Caco-2 (cell line): Measurements from ENCODE around the gene SH3D19. TPM values are rescaled to one million over a fixed set of nuclear protein-coding genes. Genes with fewer than 3 reads are reported as not detected.
A peak's percentile ranks its signal among the peaks of the same experiment; 100 is the strongest.

Experiments used
- BruUV-seq: library from RNA; stranded (reverse); fragments of 400-500 nt; replicated peaks from 2 replicates; lab custom pipeline; 2021; lab: Mats Ljungman, UMichigan
- CTCF ChIA-PET: fragments of 300-600 bp; sonication (Branson Sonifier 250); formaldehyde crosslinking; loops from one replicate; lab custom pipeline; 2022; ENCODE audit warnings: antibody characterized with exemption; lab: Charles Lee
- POLR2A ChIA-PET: fragments of 300-600 bp; sonication (Branson Sonifier 250); formaldehyde crosslinking; loops from one replicate; lab custom pipeline; 2022; ENCODE audit warnings: antibody characterized with exemption; lab: Charles Lee
- DNase-seq, 2 experiments: peaks; one replicate each; pipeline versions ENCODE4 v3.0.0 to v3.0.0-alpha.2; 2020 to 2022
- H3K27me3 ChIP-seq: replicated peaks from 2 replicates; pipeline ENCODE4 v1.6.0; 2011; ENCODE audit warnings: low read length; ENCODE audit not compliant: control insufficient read depth, insufficient read depth
- H3K36me3 ChIP-seq: 2 replicates; pipeline ENCODE4 v1.5.1; 2011; ENCODE audit warnings: low read length; ENCODE audit not compliant: control insufficient read depth, insufficient read depth
- H3K4me1 ChIP-seq: fragments of 250-450 bp; sonication (Bioruptor Pico); 2 replicates; pipeline ENCODE4 v1.5.1; 2020; ENCODE audit warnings: mild to moderate bottlenecking
- H3K4me3 ChIP-seq: 2 replicates; pipeline ENCODE4 v1.5.1; 2011; ENCODE audit warnings: low read depth, mild to moderate bottlenecking, control low read depth, low read length
- H3K9me3 ChIP-seq: fragments of 250-450 bp; sonication (Bioruptor Pico); 2 replicates; pipeline ENCODE4 v1.5.1; 2020; ENCODE audit warnings: mild to moderate bottlenecking, moderate library complexity
- H3K27ac Mint-ChIP-seq: one replicate; pipeline ENCODE4 v1.8.0; 2022; ENCODE audit warnings: mixed read lengths; ENCODE audit not compliant: unreplicated experiment
- H3K27me3 Mint-ChIP-seq: one replicate; pipeline ENCODE4 v1.8.0; 2022; ENCODE audit warnings: mixed read lengths; ENCODE audit not compliant: insufficient read depth, unreplicated experiment
- H3K36me3 Mint-ChIP-seq: one replicate; pipeline ENCODE4 v1.8.0; 2022; ENCODE audit warnings: mild to moderate bottlenecking, mixed read lengths; ENCODE audit not compliant: insufficient read depth, unreplicated experiment
- H3K4me1 Mint-ChIP-seq: one replicate; pipeline ENCODE4 v1.8.0; 2022; ENCODE audit warnings: low read depth, mixed read lengths; ENCODE audit not compliant: unreplicated experiment
- H3K4me3 Mint-ChIP-seq: one replicate; pipeline ENCODE4 v1.8.0; 2022; ENCODE audit warnings: mild to moderate bottlenecking, moderate library complexity, mixed read lengths; ENCODE audit not compliant: unreplicated experiment
- H3K9me3 Mint-ChIP-seq: one replicate; pipeline ENCODE4 v1.8.0; 2022; ENCODE audit warnings: mixed read lengths; ENCODE audit not compliant: unreplicated experiment
- intact Hi-C: fragments of 100-400 bp; cut with micrococcal nuclease; formaldehyde crosslinking; loops from one replicate; pipeline ENCODE4 v1.10.0; 2022; ENCODE audit not compliant: unreplicated experiment
- total RNA-seq: library from RNA; stranded (reverse); gene quantifications from 2 replicates; pipeline ENCODE4 v1.2.3, GENCODE V29; 2022
- TF ChIP-seq, protein P1 (sequence below), 2 experiments: fragments of 200-600 bp in 1 of 2; IDR thresholded peaks; 1 replicate in 1 of 2; 2 replicates in 1 of 2; pipeline versions ENCODE4 v1.5.1 to v1.8.0; 2011 to 2022; ENCODE audit warnings: antibody characterized with exemption in 1 of 2, control low read depth in 1 of 2, inconsistent platforms in 1 of 2, low read depth in 1 of 2, low read length in 1 of 2, mild to moderate bottlenecking in 1 of 2, moderate library complexity in 1 of 2; ENCODE audit not compliant: insufficient read depth in 1 of 2, severe bottlenecking in 1 of 2, unreplicated experiment in 1 of 2

SH3D19 gene
- total RNA-seq, 1 experiment from 2014 or later: 57.8 TPM

DNA sequence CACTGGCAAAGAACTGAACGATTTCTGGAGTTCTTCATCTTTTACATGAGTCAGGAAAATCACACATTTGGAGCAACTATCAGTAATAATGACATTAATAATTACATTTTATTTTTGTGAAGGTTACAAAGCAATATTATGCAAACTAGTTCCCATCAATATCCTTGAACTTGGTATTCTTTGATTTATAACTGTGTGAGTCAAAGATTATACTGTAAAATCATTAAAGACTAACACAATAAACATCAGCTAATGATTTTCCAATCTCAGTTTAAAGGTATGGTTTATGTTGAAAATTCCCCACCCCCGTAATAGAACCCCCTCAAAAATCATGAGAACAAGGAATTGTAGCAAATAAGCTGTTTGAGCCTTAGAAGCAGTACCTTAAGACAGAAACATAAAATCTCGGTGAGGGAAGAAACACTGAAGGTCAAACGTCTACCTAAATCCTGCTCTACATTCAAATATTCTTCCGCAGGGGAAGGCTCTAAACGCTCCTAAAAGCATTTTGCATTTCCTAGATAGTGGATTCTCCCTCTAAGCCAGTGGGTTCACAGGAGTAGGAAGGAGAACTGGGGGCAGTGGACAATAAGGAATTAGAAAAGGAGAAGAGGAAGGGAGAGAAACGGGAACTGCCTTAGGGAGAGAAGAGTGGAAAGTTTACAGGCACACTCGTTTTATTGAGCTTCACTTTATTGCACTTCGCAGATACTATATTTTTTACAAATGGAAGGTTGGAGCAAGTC lies 22.3 kb upstream of the SH3D19 start:
- CTCF ChIA-PET: no interaction called here
- no TSS peak for BruUV-seq
- Mint-ChIP-seq H3K27ac (no peak overlapping the region), H3K4me3 (no peak overlapping the region), H3K27me3 (no peaks in the 10 kb centered on the region), H3K36me3 (peaks cover 5% of the 10 kb centered on the region), H3K4me1 (peaks cover 4% of the 10 kb centered on the region), H3K9me3 (no peaks in the 10 kb centered on the region)
- intact Hi-C loops: no loop called here
- POLR2A ChIA-PET: no interaction called here
- Histone ChIP-seq H3K27me3 (no peaks in the 10 kb centered on the region), H3K36me3 (no peaks in the 10 kb centered on the region), H3K9me3 (no peaks in the 10 kb centered on the region), H3K4me3 (no peak overlapping the region), H3K4me1 (peaks cover 3% of the 10 kb centered on the region; the same call in 1 of the 2 replicates)
- no peak for DNase-seq
- TF ChIP-seq, protein P1, sequence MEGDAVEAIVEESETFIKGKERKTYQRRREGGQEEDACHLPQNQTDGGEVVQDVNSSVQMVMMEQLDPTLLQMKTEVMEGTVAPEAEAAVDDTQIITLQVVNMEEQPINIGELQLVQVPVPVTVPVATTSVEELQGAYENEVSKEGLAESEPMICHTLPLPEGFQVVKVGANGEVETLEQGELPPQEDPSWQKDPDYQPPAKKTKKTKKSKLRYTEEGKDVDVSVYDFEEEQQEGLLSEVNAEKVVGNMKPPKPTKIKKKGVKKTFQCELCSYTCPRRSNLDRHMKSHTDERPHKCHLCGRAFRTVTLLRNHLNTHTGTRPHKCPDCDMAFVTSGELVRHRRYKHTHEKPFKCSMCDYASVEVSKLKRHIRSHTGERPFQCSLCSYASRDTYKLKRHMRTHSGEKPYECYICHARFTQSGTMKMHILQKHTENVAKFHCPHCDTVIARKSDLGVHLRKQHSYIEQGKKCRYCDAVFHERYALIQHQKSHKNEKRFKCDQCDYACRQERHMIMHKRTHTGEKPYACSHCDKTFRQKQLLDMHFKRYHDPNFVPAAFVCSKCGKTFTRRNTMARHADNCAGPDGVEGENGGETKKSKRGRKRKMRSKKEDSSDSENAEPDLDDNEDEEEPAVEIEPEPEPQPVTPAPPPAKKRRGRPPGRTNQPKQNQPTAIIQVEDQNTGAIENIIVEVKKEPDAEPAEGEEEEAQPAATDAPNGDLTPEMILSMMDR (IDR thresholded peaks at IDR 0.05; ENCODE audit: insufficient read depth in 1 of 2, low read depth in 1 of 2, low read length in 1 of 2, severe bottlenecking in 1 of 2, unreplicated experiment in 1 of 2): no peak

DNA sequence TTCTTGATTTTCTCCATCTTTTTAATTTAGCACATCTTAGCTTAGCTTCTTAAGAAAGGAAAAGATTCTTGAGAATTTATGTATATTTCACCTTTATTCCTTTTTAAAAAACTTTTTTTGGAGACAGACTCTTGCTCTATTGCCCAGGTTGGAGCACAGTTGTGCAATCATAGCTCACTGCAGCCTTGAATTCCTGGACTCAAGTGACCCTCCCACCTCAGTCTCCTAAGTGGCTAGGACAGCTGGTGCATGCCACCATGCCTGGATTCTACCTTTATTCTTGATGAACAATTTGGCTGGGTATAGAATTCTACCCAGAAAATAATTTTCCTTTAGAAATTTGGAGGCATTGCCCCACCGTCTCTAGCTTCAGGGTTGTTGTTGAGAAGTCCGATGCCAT lies 19.5 kb upstream of the SH3D19 start:
- TF ChIP-seq, protein P1 (IDR thresholded peaks at IDR 0.05; ENCODE audit: insufficient read depth in 1 of 2, low read depth in 1 of 2, low read length in 1 of 2, severe bottlenecking in 1 of 2, unreplicated experiment in 1 of 2): no peak
- H3K36me3 Mint-ChIP-seq: peaks cover 5% of the 10 kb centered on the region
- H3K4me3 Mint-ChIP-seq: no peak overlapping the region
- BruUV-seq: no TSS peak
- intact Hi-C loops: no loop called here
- H3K9me3 ChIP-seq: no peaks in the 10 kb centered on the region
- H3K4me3 ChIP-seq: no peak overlapping the region
- peaks cover 14% of the 10 kb centered on the region for H3K4me1 Mint-ChIP-seq
- CTCF ChIA-PET: no interaction called here
- H3K27ac Mint-ChIP-seq: no peak overlapping the region
- no peaks in the 10 kb centered on the region for H3K27me3 ChIP-seq
- no peaks in the 10 kb centered on the region for H3K27me3 Mint-ChIP-seq
- no peaks in the 10 kb centered on the region for H3K36me3 ChIP-seq
- H3K4me1 ChIP-seq: peaks cover 16% of the 10 kb centered on the region
- no peak for DNase-seq
- POLR2A ChIA-PET: no interaction called here
- H3K9me3 Mint-ChIP-seq: no peaks in the 10 kb centered on the region

DNA sequence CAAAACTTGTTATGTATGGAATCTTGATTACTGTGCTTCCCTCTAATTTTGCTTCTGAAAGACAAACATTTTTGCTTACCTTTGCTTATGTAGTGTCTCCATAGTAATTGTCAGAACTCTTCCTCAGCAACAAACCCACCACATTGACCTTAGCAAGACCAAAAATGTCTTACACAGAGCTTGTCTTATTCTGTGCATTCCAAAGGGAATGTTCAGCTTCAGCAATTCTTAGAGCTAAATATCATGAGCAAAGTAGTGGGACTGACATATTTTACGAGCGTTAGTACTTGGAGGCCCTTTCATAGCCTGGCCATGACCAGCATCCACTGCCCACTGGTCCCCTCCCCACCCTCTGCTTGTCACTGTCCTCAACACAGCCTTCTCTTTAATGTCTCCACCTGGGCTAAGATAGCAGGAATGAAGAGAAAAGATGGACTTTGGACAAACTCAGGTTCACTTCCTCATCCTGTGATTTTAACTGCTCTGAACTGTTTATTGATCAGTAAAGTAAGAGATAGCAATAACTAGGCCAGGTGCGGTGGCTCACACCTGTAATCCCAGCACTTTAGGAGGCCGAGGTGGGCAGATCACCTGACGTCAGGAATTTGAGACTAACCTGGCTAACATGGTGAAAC lies 15.5 kb upstream of the SH3D19 start:
- intact Hi-C loops: loop anchor here (1.0 kb wide), 2 partner anchors 16 to 21 kb away; partner anchors contain the start of gene SH3D19

More for the DNA sequence above, 15.5 kb upstream of the SH3D19 start:
- DNase-seq: peak; percentile 62 to 70
- H3K27ac Mint-ChIP-seq: peak overlapping the region; percentile 88
- peaks cover 2% of the 10 kb centered on the region for H3K36me3 Mint-ChIP-seq
- ChIA-PET POLR2A (interaction anchor here (1.0 kb wide), 1 partner anchor 16 kb away, joined by 8 read pairs; the partner anchor contains the start of gene SH3D19), CTCF (interaction anchor here (0.6 kb wide), 1 partner anchor 43 kb away, joined by 3 read pairs; no protein-coding TSS in a partner anchor)
- Histone ChIP-seq H3K36me3 (no peaks in the 10 kb centered on the region), H3K27me3 (no peaks in the 10 kb centered on the region), H3K4me3 (no peak overlapping the region), H3K9me3 (no peaks in the 10 kb centered on the region), H3K4me1 (peaks cover 21% of the 10 kb centered on the region)
- H3K9me3 Mint-ChIP-seq: no peaks in the 10 kb centered on the region
- TF ChIP-seq, protein P1 (IDR thresholded peaks at IDR 0.05; ENCODE audit: insufficient read depth in 1 of 2, low read depth in 1 of 2, low read length in 1 of 2, severe bottlenecking in 1 of 2, unreplicated experiment in 1 of 2): no peak
- H3K4me3 Mint-ChIP-seq: peak overlapping the region; percentile 39
- H3K27me3 Mint-ChIP-seq: no peaks in the 10 kb centered on the region
- BruUV-seq: no TSS peak
- H3K4me1 Mint-ChIP-seq: peaks cover 24% of the 10 kb centered on the region
